Endothelial cell of umbilical vein (primary cell): ENCODE results near the gene TLN1. TPM values are rescaled to one million over a fixed set of nuclear protein-coding genes. Genes with fewer than 3 reads are reported as not detected.

Experiments
- BruUV-seq: library from RNA; stranded (reverse); fragments of 400-500 nt; replicated peaks from 2 replicates; lab custom pipeline; 2021; lab: Mats Ljungman, UMichigan
- CTCF ChIA-PET: fragments of 300-600, 350-600 bp; sonication (Branson Sonifier 250); formaldehyde crosslinking; loops from one replicate; lab custom pipeline; 2021; ENCODE audit warnings: antibody characterized with exemption, inconsistent platforms; lab: Charles Lee
- POLR2A ChIA-PET: fragments of 300-600, 350-600 bp; sonication (Branson Sonifier 250); formaldehyde crosslinking; loops from one replicate; lab custom pipeline; 2021; ENCODE audit warnings: antibody characterized with exemption, inconsistent platforms; lab: Charles Lee
- DNase-seq: peaks from one replicate; pipeline ENCODE4 v3.0.0-alpha.2; 2011; ENCODE audit warnings: low read depth, low spot score
- FAIRE-seq: peaks from 2 replicates; lab custom pipeline; 2011; peaks lifted over from hg19 to GRCh38; lab: Jason Lieb, UNC
- H2AFZ ChIP-seq: 2 replicates; pipeline ENCODE4 v1.6.0; 2012; ENCODE audit warnings: low read depth, low read length, control low read depth, inconsistent platforms
- H3K27ac ChIP-seq: 2 replicates; pipeline ENCODE4 v1.5.1; 2011; ENCODE audit warnings: low read depth, mild to moderate bottlenecking, control low read depth, low read length, moderate library complexity; ENCODE audit not compliant: insufficient read depth
- H3K27me3 ChIP-seq, 2 experiments: 2 replicates each; pipeline versions ENCODE4 v1.6.0 to v1.6.1; 2011; ENCODE audit warnings: low read length in 2 of 2, mixed read lengths in 1 of 2; ENCODE audit not compliant: control insufficient read depth in 2 of 2, insufficient read depth in 2 of 2
- H3K36me3 ChIP-seq, 2 experiments: 2 replicates in 1 of 2; 3 replicates in 1 of 2; pipeline ENCODE4 v1.5.1; 2011; ENCODE audit warnings: low read length in 2 of 2, mild to moderate bottlenecking in 1 of 2, moderate library complexity in 1 of 2; ENCODE audit not compliant: control insufficient read depth in 2 of 2, insufficient read depth in 2 of 2; ENCODE audit errors: extremely low read depth in 1 of 2
- H3K4me1 ChIP-seq: 3 replicates; pipeline ENCODE4 v1.5.1; 2011; ENCODE audit warnings: mild to moderate bottlenecking, low read length; ENCODE audit not compliant: control insufficient read depth, insufficient read depth; ENCODE audit errors: extremely low read depth
- H3K4me2 ChIP-seq: 2 replicates; pipeline ENCODE4 v1.6.1; 2011; ENCODE audit warnings: low read length, control low read depth, mixed read lengths; ENCODE audit not compliant: insufficient read depth
- H3K4me3 ChIP-seq, 3 experiments: fragments of 200-600 bp in 1 of 3; sonication (generic), shearing (Covaris generic) in 1 of 3; replicated peaks in 1 of 3; 2 replicates each; pipeline ENCODE4 v1.5.1; 2011 to 2016; ENCODE audit warnings: control low read depth in 3 of 3, low read length in 3 of 3, mild to moderate bottlenecking in 2 of 3, inconsistent platforms in 1 of 3, low read depth in 1 of 3, moderate library complexity in 1 of 3; ENCODE audit not compliant: insufficient read depth in 1 of 3
- H3K79me2 ChIP-seq: 2 replicates; pipeline ENCODE4 v1.6.0; 2012; ENCODE audit warnings: low read length, inconsistent platforms; ENCODE audit not compliant: control insufficient read depth, insufficient read depth
- H3K9ac ChIP-seq: replicated peaks from 2 replicates; pipeline ENCODE3; 2011; ENCODE audit warnings: low read length, control low read depth; ENCODE audit not compliant: insufficient read depth; ENCODE audit errors: extremely low read depth
- H3K9me1 ChIP-seq: replicated peaks from 3 replicates; pipeline ENCODE4 v1.6.0; 2011; ENCODE audit warnings: mild to moderate bottlenecking, low read length; ENCODE audit not compliant: control insufficient read depth, insufficient read depth; ENCODE audit errors: extremely low read depth
- H3K9me3 ChIP-seq: replicated peaks from 2 replicates; pipeline ENCODE4 v1.5.1; 2012; ENCODE audit warnings: low read length, inconsistent platforms; ENCODE audit not compliant: control insufficient read depth, insufficient read depth
- H4K20me1 ChIP-seq: replicated peaks from 2 replicates; pipeline ENCODE3; 2011; ENCODE audit warnings: mild to moderate bottlenecking, low read length; ENCODE audit not compliant: control insufficient read depth, insufficient read depth; ENCODE audit errors: extremely low read depth
- EZH2 ChIP-seq: IDR thresholded peaks from 2 replicates; pipeline ENCODE4 v1.6.1; 2012; ENCODE audit warnings: borderline replicate concordance, low read depth, mild to moderate bottlenecking, moderate library complexity, low read length, inconsistent platforms; ENCODE audit not compliant: severe bottlenecking
- FOS ChIP-seq: IDR thresholded peaks from 2 replicates; pipeline ENCODE4 v1.6.1; 2011; ENCODE audit warnings: mild to moderate bottlenecking, low read length, moderate library complexity, borderline replicate concordance; ENCODE audit not compliant: insufficient read depth
- GATA2 ChIP-seq: IDR thresholded peaks from 2 replicates; pipeline ENCODE4 v1.7.0; 2011; ENCODE audit warnings: low read depth, mild to moderate bottlenecking, moderate library complexity, mixed read lengths, low read length; ENCODE audit not compliant: insufficient read length, insufficient read depth
- JUN ChIP-seq: IDR thresholded peaks from 2 replicates; pipeline ENCODE4 v1.6.1; 2011; ENCODE audit warnings: borderline replicate concordance, low read depth; ENCODE audit not compliant: insufficient read length, insufficient read depth
- POLR2A ChIP-seq: IDR thresholded peaks from 2 replicates; pipeline ENCODE4 v1.6.1; 2012; ENCODE audit warnings: low read depth, mild to moderate bottlenecking, control low read depth, low read length
- POLR2AphosphoS5 ChIP-seq: IDR thresholded peaks from 2 replicates; pipeline ENCODE4 v1.6.1; 2012; ENCODE audit warnings: low read depth, mild to moderate bottlenecking, control low read depth, low read length, moderate library complexity; ENCODE audit not compliant: insufficient read depth
- dilution Hi-C: fragments of 300-500 bp; cut with MboI; formaldehyde crosslinking; loops from one replicate; pipeline ENCODE4 v1.15.0; 2019; ENCODE audit warnings: low sequenced_read_pairs; ENCODE audit not compliant: extremely low pct_ligation_motif_present
- intact Hi-C: fragments of 100-400 bp; cut with micrococcal nuclease; formaldehyde crosslinking; loops from one replicate; pipeline ENCODE4 v1.10.0; 2022
- polyA plus RNA-seq, 4 experiments: library from polyadenylated mRNA; depleted of rRNA in 3 of 4; stranded (reverse) in 3 of 4; unstranded in 1 of 4; fragments of >200 nt; gene quantifications; 2 replicates each; pipeline versions ENCODE4 v1.2.1 to v1.2.3, GENCODE V29; 2011 to 2012; ENCODE audit warnings: missing spikeins in 1 of 4
- total RNA-seq: library from RNA; stranded (reverse); gene quantifications from 2 replicates; pipeline ENCODE4 v1.2.3, GENCODE V29; 2021
- TF ChIP-seq, protein P1 (sequence below), 2 donors: IDR thresholded peaks; 1 replicate in 1 of 2; 2 replicates in 1 of 2; pipeline ENCODE4 v1.5.1; 2011; ENCODE audit warnings: low read length in 2 of 2, mild to moderate bottlenecking in 2 of 2, moderate library complexity in 2 of 2, control low read depth in 1 of 2, inconsistent platforms in 1 of 2, low read depth in 1 of 2; ENCODE audit not compliant: insufficient read depth in 1 of 2; ENCODE audit errors: extremely low read depth in 1 of 2
- TF ChIP-seq, protein P2 (sequence below): IDR thresholded peaks from 2 replicates; pipeline ENCODE4 v1.6.1; 2011; ENCODE audit not compliant: insufficient read depth, insufficient read length

Gene TLN1
- total and polyA plus RNA-seq, 2 donors (not counting 3 experiments of a cell fraction or from before 2014, with no cell fraction given), result 120 to 450 TPM

DNA sequence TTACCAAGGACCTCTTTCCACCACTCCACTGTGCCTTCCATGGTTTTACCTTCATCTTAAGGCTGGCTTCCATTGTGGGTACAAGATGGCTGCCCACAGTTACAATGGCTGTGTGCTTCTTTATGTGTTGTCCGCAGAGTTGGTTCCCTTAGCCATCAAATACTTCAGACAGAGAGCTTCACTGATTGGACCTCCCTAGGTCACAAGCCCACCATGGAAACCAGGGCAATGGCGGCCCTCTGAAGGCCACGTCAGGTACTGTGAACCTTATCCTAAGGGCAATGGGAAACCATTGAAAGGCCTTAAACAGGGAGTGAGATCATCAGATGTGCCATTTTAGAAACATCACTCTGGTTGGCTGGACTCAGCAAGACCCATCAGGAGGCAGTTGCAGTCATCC is 64.1 kb downstream of the TLN1 start:
- Histone ChIP-seq H3K9ac (no peak overlapping the region), H3K79me2 (no peaks in the 10 kb centered on the region), H3K27ac (no peak overlapping the region), H3K27me3 (no peaks in the 10 kb centered on the region), H3K9me3 (no peaks in the 10 kb centered on the region), H2AFZ (no peak overlapping the region), H3K4me3 (no peak overlapping the region), H4K20me1 (no peaks in the 10 kb centered on the region), H3K36me3 (no peaks in the 10 kb centered on the region), H3K4me1 (peaks cover 16% of the 10 kb centered on the region), H3K4me2 (no peak overlapping the region), H3K9me1 (no peaks in the 10 kb centered on the region)
- ChIA-PET CTCF (no interaction called here), POLR2A (no interaction called here)
- FAIRE-seq (no peak), DNase-seq (no peak)
- no TSS peak for BruUV-seq
- intact Hi-C loops, result no loop called here
- dilution Hi-C loops, result no loop called here
- TF ChIP-seq, protein P1, sequence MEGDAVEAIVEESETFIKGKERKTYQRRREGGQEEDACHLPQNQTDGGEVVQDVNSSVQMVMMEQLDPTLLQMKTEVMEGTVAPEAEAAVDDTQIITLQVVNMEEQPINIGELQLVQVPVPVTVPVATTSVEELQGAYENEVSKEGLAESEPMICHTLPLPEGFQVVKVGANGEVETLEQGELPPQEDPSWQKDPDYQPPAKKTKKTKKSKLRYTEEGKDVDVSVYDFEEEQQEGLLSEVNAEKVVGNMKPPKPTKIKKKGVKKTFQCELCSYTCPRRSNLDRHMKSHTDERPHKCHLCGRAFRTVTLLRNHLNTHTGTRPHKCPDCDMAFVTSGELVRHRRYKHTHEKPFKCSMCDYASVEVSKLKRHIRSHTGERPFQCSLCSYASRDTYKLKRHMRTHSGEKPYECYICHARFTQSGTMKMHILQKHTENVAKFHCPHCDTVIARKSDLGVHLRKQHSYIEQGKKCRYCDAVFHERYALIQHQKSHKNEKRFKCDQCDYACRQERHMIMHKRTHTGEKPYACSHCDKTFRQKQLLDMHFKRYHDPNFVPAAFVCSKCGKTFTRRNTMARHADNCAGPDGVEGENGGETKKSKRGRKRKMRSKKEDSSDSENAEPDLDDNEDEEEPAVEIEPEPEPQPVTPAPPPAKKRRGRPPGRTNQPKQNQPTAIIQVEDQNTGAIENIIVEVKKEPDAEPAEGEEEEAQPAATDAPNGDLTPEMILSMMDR (IDR thresholded peaks at IDR 0.05; ENCODE audit: extremely low read depth in 1 of 2, insufficient read depth in 1 of 2, low read depth in 1 of 2, low read length in 2 of 2), result no peak

DNA sequence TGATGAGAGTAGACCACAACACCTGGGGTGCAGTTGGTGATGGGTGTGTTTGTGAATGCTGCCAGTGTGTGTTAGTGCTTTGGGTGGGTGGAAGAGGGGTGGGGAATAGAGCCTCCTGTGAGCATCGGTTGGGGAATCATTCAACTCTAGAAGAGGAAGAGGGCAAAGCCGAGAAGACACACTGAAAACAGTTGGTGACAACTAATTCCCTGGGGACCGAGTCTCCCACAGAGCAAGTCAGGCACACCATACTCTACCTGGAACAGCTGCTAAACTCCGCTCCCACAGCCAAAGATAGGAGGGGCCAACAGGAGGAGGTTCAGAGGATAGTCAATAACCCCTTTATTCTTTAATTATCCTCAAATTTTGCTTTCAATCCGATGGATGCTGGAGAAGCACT is 65.4 kb downstream of the TLN1 start:
- ChIA-PET POLR2A (no interaction called here), CTCF (interaction anchor here (1.1 kb wide), 1 partner anchor 9 kb away, joined by 4 read pairs; no protein-coding TSS in a partner anchor)
- Histone ChIP-seq H3K27me3 (no peaks in the 10 kb centered on the region), H3K4me1 (peaks cover 18% of the 10 kb centered on the region), H3K4me3 (no peak overlapping the region), H3K9me3 (no peaks in the 10 kb centered on the region), H3K27ac (no peak overlapping the region), H4K20me1 (no peaks in the 10 kb centered on the region), H3K9ac (no peak overlapping the region), H3K4me2 (no peak overlapping the region), H3K79me2 (no peaks in the 10 kb centered on the region), H3K36me3 (no peaks in the 10 kb centered on the region), H2AFZ (no peak overlapping the region), H3K9me1 (no peaks in the 10 kb centered on the region)
- dilution Hi-C loops (no loop called here), intact Hi-C loops (no loop called here)
- FAIRE-seq (no peak), DNase-seq (no peak)
- BruUV-seq, result no TSS peak
- TF ChIP-seq EZH2 (no peak), POLR2AphosphoS5 (no peak), GATA2 (no peak), POLR2A (no peak), FOS (no peak), JUN (no peak)
- TF ChIP-seq, protein P2, sequence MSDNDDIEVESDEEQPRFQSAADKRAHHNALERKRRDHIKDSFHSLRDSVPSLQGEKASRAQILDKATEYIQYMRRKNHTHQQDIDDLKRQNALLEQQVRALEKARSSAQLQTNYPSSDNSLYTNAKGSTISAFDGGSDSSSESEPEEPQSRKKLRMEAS, result no peak
- TF ChIP-seq, protein P1 (IDR thresholded peaks at IDR 0.05; ENCODE audit: extremely low read depth in 1 of 2, insufficient read depth in 1 of 2, low read depth in 1 of 2, low read length in 2 of 2), result no peak
